Uterus (tissue), 4 donors: ENCODE data around the gene ADD2. TPM values are rescaled to one million over a fixed set of nuclear protein-coding genes. Genes with fewer than 3 reads are reported as not detected.

Experiments used
- DNase-seq, 2 donors: peaks; one replicate each; pipeline ENCODE4 v3.0.0-alpha.2; 2019 to 2020
- H3K27ac ChIP-seq, 2 donors: fragments of 200-600 bp; sonication (generic); 1 replicate in 1 of 2; 2 replicates in 1 of 2; pipeline ENCODE4 v1.5.1; 2016 to 2018
- H3K27me3 ChIP-seq, 2 donors: fragments of 200-600 bp; sonication (generic); one replicate each; pipeline ENCODE4 v1.5.1; 2018 to 2019; ENCODE audit warnings: control low read depth in 1 of 2
- H3K36me3 ChIP-seq, 2 donors: fragments of 200-600 bp; sonication (generic); one replicate each; pipeline ENCODE4 v1.5.1; 2019; ENCODE audit warnings: control low read depth in 1 of 2
- H3K4me1 ChIP-seq, 2 donors: fragments of 200-600 bp; sonication (generic); one replicate each; pipeline ENCODE4 v1.5.1; 2018 to 2019; ENCODE audit warnings: control low read depth in 1 of 2
- H3K4me3 ChIP-seq, 2 donors: fragments of 200-600 bp; sonication (generic); 1 replicate in 1 of 2; 2 replicates in 1 of 2; pipeline ENCODE4 v1.5.1; 2018 to 2019; ENCODE audit warnings: mild to moderate bottlenecking in 1 of 2
- H3K9me3 ChIP-seq, 2 donors: fragments of 200-600 bp; sonication (generic); one replicate each; pipeline ENCODE4 v1.5.1; 2019; ENCODE audit warnings: control low read depth in 1 of 2
- POLR2A ChIP-seq, 2 donors: fragments of 450-650 bp; IDR thresholded peaks; one replicate each; pipeline ENCODE4 v1.6.1; 2016; ENCODE audit warnings: antibody characterized with exemption in 2 of 2, mild to moderate bottlenecking in 1 of 2, moderate library complexity in 1 of 2
- intact Hi-C: fragments of 100-400 bp; cut with DNase I; formaldehyde crosslinking; loops from one replicate; pipeline ENCODE4 v1.15.1; 2023; ENCODE audit warnings: low total_unique reads
- total RNA-seq, 4 donors: library from RNA; depleted of rRNA in 3 of 4; stranded (reverse); fragments of >200 nt in 3 of 4; gene quantifications; one replicate each; pipeline versions ENCODE4 v1.1.0 to v1.2.4, GENCODE V29; 2014 to 2023
- TF ChIP-seq, protein P1 (sequence below), 4 experiments: fragments of 200-600 bp in 2 of 4; fragments of 450-650 bp in 2 of 4; sonication (generic) in 2 of 4; IDR thresholded peaks; one replicate each; pipeline ENCODE4 v1.5.1; 2016 to 2019; ENCODE audit warnings: antibody characterized with exemption in 4 of 4, mild to moderate bottlenecking in 2 of 4, moderate library complexity in 1 of 4
- donor health status: DM: yes; HTN: yes; CAD: no.

The ADD2 gene
- total RNA-seq, 4 donors from 2014 or later, result 0.51 to 5.2 (median 2.6) TPM

- intact Hi-C loops, result no loop called here
- DNase-seq, result no peak
Measured at GRCh38 chr2:70668432-70668831, 99.6 kb downstream of the ADD2 start.

DNA sequence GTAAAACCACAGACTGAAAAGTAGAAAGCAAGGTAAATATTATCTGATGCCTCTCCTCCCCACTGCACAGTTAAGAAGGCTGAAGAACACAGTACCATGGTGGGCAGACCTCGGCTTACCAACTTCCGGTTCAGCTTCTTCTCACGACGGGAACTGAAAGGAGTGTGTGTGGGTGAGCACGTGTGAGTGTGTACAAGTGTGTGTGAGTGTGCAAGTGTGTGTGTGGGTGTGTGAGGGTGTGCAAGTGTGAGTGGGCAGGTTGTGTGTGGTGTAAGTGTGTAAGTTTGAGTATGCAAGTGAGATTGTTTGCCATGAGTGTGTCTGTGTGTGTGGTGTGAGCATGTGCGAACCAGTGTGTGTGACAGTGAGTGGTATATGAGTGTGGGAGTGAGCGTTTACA lies 103.5 kb downstream of the ADD2 start:
- H3K27me3 ChIP-seq, result no peaks in the 10 kb centered on the region
- no peak overlapping the region for H3K27ac ChIP-seq
- H3K4me3 ChIP-seq, result no peak overlapping the region
- H3K9me3 ChIP-seq, result no peaks in the 10 kb centered on the region
- H3K36me3 ChIP-seq, result no peaks in the 10 kb centered on the region
- DNase-seq, result no peak
- TF ChIP-seq POLR2A (IDR thresholded peaks at IDR 0.05), result no peak
- TF ChIP-seq, protein P1, sequence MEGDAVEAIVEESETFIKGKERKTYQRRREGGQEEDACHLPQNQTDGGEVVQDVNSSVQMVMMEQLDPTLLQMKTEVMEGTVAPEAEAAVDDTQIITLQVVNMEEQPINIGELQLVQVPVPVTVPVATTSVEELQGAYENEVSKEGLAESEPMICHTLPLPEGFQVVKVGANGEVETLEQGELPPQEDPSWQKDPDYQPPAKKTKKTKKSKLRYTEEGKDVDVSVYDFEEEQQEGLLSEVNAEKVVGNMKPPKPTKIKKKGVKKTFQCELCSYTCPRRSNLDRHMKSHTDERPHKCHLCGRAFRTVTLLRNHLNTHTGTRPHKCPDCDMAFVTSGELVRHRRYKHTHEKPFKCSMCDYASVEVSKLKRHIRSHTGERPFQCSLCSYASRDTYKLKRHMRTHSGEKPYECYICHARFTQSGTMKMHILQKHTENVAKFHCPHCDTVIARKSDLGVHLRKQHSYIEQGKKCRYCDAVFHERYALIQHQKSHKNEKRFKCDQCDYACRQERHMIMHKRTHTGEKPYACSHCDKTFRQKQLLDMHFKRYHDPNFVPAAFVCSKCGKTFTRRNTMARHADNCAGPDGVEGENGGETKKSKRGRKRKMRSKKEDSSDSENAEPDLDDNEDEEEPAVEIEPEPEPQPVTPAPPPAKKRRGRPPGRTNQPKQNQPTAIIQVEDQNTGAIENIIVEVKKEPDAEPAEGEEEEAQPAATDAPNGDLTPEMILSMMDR (IDR thresholded peaks at IDR 0.05), result no peak
- H3K4me1 ChIP-seq, result no peaks in the 10 kb centered on the region
- intact Hi-C loops, result no loop called here

More at GRCh38 chr2:70668432-70668831, 99.6 kb downstream of the ADD2 start:
- Histone ChIP-seq H3K4me1 (no peaks in the 10 kb centered on the region), H3K4me3 (no peak overlapping the region), H3K9me3 (no peaks in the 10 kb centered on the region), H3K36me3 (no peaks in the 10 kb centered on the region), H3K27ac (no peak overlapping the region), H3K27me3 (no peaks in the 10 kb centered on the region)
- TF ChIP-seq, protein P1 (IDR thresholded peaks at IDR 0.05), result no peak
- no peak for TF ChIP-seq POLR2A (IDR thresholded peaks at IDR 0.05)

- no peaks in the 10 kb centered on the region for H3K27me3 ChIP-seq
- no peak overlapping the region for H3K27ac ChIP-seq
- DNase-seq, result no peak
- H3K36me3 ChIP-seq, result no peaks in the 10 kb centered on the region
- TF ChIP-seq, protein P1 (IDR thresholded peaks at IDR 0.05), result no peak
- no peak for TF ChIP-seq POLR2A (IDR thresholded peaks at IDR 0.05)
- no peaks in the 10 kb centered on the region for H3K9me3 ChIP-seq
- intact Hi-C loops, result no loop called here
- no peak overlapping the region for H3K4me3 ChIP-seq
- H3K4me1 ChIP-seq, result no peaks in the 10 kb centered on the region
Measured at GRCh38 chr2:70663411-70663810, 104.6 kb downstream of the ADD2 start.

GRCh38 chr2:70659551-70659950 lies 108.4 kb downstream of the ADD2 start:
- no peak for DNase-seq
- H3K27me3 ChIP-seq, result no peaks in the 10 kb centered on the region
- H3K27ac ChIP-seq, result no peak overlapping the region
- intact Hi-C loops, result no loop called here
- TF ChIP-seq, protein P1 (IDR thresholded peaks at IDR 0.05), result no peak
- TF ChIP-seq POLR2A (IDR thresholded peaks at IDR 0.05), result no peak
- H3K4me1 ChIP-seq, result no peaks in the 10 kb centered on the region
- H3K4me3 ChIP-seq, result no peak overlapping the region
- H3K9me3 ChIP-seq, result no peaks in the 10 kb centered on the region
- H3K36me3 ChIP-seq, result no peaks in the 10 kb centered on the region

GRCh38 chr2:70658476-70658875 lies 109.5 kb downstream of the ADD2 start:
- Histone ChIP-seq H3K36me3 (no peaks in the 10 kb centered on the region), H3K27ac (no peak overlapping the region), H3K27me3 (no peaks in the 10 kb centered on the region), H3K4me3 (no peak overlapping the region), H3K4me1 (no peaks in the 10 kb centered on the region), H3K9me3 (no peaks in the 10 kb centered on the region)
- DNase-seq, result no peak
- TF ChIP-seq POLR2A (IDR thresholded peaks at IDR 0.05), result no peak
- TF ChIP-seq, protein P1 (IDR thresholded peaks at IDR 0.05), result no peak
- intact Hi-C loops, result no loop called here
